ENCODE results near the gene ITIH5. TPM values are rescaled to one million over a fixed set of nuclear protein-coding genes. Genes with fewer than 3 reads are reported as not detected.

The ITIH5 gene
- total RNA-seq, 1 donor from 2014 or later = 4.0 TPM

GRCh38 chr10:7589748-7590147 is 77.0 kb downstream of the ITIH5 start:
- Mint-ChIP-seq H3K27me3 (ENCODE audit: low read depth, unreplicated experiment) (peaks cover 36% of the 10 kb centered on the region), H3K27ac (ENCODE audit: unreplicated experiment) (no peak overlapping the region), H3K4me1 (ENCODE audit: low read depth, unreplicated experiment) (no peaks in the 10 kb centered on the region), H3K4me3 (ENCODE audit: unreplicated experiment) (no peak overlapping the region), H3K36me3 (ENCODE audit: low read depth, unreplicated experiment) (no peaks in the 10 kb centered on the region), H3K9me3 (ENCODE audit: unreplicated experiment) (no peaks in the 10 kb centered on the region)
- no peaks in the 10 kb centered on the region for H3K79me2 ChIP-seq (ENCODE audit: insufficient read depth, low read length)
- FAIRE-seq = no peak
- no peaks in the 10 kb centered on the region for H3K4me1 ChIP-seq (ENCODE audit: insufficient read depth, low read length)
- H3K9ac ChIP-seq (ENCODE audit: low read length) = no peak overlapping the region
- no peaks in the 10 kb centered on the region for H3K27me3 ChIP-seq (ENCODE audit: insufficient read depth, low read length)
- H3K36me3 ChIP-seq (ENCODE audit: insufficient read depth, low read length) = no peaks in the 10 kb centered on the region
- no peaks in the 10 kb centered on the region for H4K20me1 ChIP-seq (ENCODE audit: insufficient read depth, low read length)
- H3K4me2 ChIP-seq (ENCODE audit: low read length) = no peak overlapping the region
- H3K9me3 ChIP-seq (ENCODE audit: insufficient read depth, low read depth, low read length) = no peaks in the 10 kb centered on the region
- H3K27ac ChIP-seq (ENCODE audit: low read depth, low read length) = no peak overlapping the region
- TF ChIP-seq EZH2 (IDR thresholded peaks at IDR 0.05; ENCODE audit: insufficient read depth, low read length) (no peak), CTCF (IDR thresholded peaks at IDR 0.05; ENCODE audit: insufficient read depth, low read depth, low read length) (no peak)
- no peak overlapping the region for H2AFZ ChIP-seq (ENCODE audit: low read depth, low read length)
- no peak overlapping the region for H3K4me3 ChIP-seq (ENCODE audit: insufficient read depth, low read depth, low read length)
- no peak for DNase-seq (ENCODE audit: low read depth)

- no peak overlapping the region for H3K9ac ChIP-seq (ENCODE audit: low read length)
- no peak for DNase-seq (ENCODE audit: low read depth)
Measured at GRCh38 chr10:7587865-7588188, 78.9 kb downstream of the ITIH5 start.

More at GRCh38 chr10:7587865-7588188, 78.9 kb downstream of the ITIH5 start:
- no peaks in the 10 kb centered on the region for H3K9me3 Mint-ChIP-seq (ENCODE audit: unreplicated experiment)
- Histone ChIP-seq H3K36me3 (ENCODE audit: insufficient read depth, low read length) (no peaks in the 10 kb centered on the region), H3K79me2 (ENCODE audit: insufficient read depth, low read length) (no peaks in the 10 kb centered on the region), H3K4me3 (ENCODE audit: insufficient read depth, low read depth, low read length) (no peak overlapping the region), H3K9me3 (ENCODE audit: insufficient read depth, low read depth, low read length) (no peaks in the 10 kb centered on the region), H3K27ac (ENCODE audit: low read depth, low read length) (no peak overlapping the region), H2AFZ (ENCODE audit: low read depth, low read length) (no peak overlapping the region), H4K20me1 (ENCODE audit: insufficient read depth, low read length) (no peaks in the 10 kb centered on the region), H3K27me3 (ENCODE audit: insufficient read depth, low read length) (no peaks in the 10 kb centered on the region), H3K4me2 (ENCODE audit: low read length) (no peak overlapping the region), H3K4me1 (ENCODE audit: insufficient read depth, low read length) (no peaks in the 10 kb centered on the region)
- TF ChIP-seq EZH2 (IDR thresholded peaks at IDR 0.05; ENCODE audit: insufficient read depth, low read length) (no peak), CTCF (IDR thresholded peaks at IDR 0.05; ENCODE audit: insufficient read depth, low read depth, low read length) (no peak)
- H3K36me3 Mint-ChIP-seq (ENCODE audit: low read depth, unreplicated experiment) = no peaks in the 10 kb centered on the region
- no peak overlapping the region for H3K4me3 Mint-ChIP-seq (ENCODE audit: unreplicated experiment)
- H3K4me1 Mint-ChIP-seq (ENCODE audit: low read depth, unreplicated experiment) = no peaks in the 10 kb centered on the region
- no peak overlapping the region for H3K27ac Mint-ChIP-seq (ENCODE audit: unreplicated experiment)
- FAIRE-seq = no peak
- H3K27me3 Mint-ChIP-seq (ENCODE audit: low read depth, unreplicated experiment) = peaks cover 33% of the 10 kb centered on the region
